T-helper 1 cell treated with Interleukin-12 subunit alpha and Interleukin-12 subunit beta and Interleukin-4 antibody, amounts not matched to agents 30 ng/mL and 1 ng/mL, for 36 hours (primary cell): ENCODE data around the gene SETD1B. TPM values are rescaled to one million over a fixed set of nuclear protein-coding genes. Genes with fewer than 3 reads are reported as not detected.

Experiments
- intact Hi-C: fragments of 100-400 bp; cut with micrococcal nuclease; formaldehyde crosslinking; loops from one replicate; pipeline ENCODE4 v1.15.1; 2024
- total RNA-seq: library from RNA; stranded (reverse); gene quantifications from 2 replicates; pipeline ENCODE4 v1.2.3, GENCODE V29; 2022

Gene SETD1B
- total RNA-seq, 1 donor from 2014 or later: 38.1 TPM

GRCh38 chr12:121823101-121823726 lies 19.4 kb downstream of the SETD1B start:
- intact Hi-C loops: no loop called here

GRCh38 chr12:121823727-121824115 lies 19.9 kb downstream of the SETD1B start:
- intact Hi-C loops: no loop called here

GRCh38 chr12:121825041-121825523 lies 21.3 kb downstream of the SETD1B start:
- intact Hi-C loops: no loop called here

DNA sequence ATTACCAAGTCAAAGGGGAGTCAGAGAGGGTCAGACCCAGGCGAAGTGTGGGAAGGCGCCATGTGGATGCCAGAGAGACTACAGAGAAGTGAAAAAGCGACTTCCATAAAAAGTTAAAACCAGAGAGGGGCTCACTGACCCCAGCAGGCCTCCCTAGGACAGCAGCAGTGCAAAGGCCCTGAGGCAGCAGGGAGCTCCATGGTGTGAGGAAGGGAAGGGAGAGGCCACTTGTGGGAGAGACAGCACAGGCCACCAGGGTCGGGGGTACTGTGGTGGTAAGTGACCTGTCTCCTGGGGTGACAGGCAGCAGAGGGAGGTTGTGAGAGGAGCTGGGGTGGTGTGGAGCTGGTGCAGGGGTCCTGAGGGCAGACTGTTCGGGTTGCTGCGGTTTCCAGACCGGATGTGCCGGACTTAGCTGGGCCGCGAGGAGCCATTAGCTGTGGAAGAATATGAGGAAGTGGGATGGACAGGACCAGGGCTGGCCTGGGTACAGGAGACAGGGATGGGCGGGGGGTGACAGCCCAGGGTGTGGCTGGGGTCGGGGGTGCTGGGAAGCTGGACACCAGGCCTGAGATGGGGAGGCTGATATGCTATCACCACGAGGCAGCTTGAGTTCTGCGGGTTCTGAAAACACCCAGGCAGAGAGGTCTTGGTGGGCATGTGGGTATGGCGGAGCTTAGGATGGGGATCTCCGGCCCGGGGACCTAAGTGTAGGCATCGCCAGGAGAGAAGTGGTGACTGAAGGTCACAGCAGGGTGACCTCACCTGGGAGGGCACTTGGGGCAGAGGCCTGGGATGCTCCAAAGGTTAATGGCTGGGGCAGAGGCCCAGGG lies 22.7 kb downstream of the SETD1B start:
- intact Hi-C loops: no loop called here

DNA sequence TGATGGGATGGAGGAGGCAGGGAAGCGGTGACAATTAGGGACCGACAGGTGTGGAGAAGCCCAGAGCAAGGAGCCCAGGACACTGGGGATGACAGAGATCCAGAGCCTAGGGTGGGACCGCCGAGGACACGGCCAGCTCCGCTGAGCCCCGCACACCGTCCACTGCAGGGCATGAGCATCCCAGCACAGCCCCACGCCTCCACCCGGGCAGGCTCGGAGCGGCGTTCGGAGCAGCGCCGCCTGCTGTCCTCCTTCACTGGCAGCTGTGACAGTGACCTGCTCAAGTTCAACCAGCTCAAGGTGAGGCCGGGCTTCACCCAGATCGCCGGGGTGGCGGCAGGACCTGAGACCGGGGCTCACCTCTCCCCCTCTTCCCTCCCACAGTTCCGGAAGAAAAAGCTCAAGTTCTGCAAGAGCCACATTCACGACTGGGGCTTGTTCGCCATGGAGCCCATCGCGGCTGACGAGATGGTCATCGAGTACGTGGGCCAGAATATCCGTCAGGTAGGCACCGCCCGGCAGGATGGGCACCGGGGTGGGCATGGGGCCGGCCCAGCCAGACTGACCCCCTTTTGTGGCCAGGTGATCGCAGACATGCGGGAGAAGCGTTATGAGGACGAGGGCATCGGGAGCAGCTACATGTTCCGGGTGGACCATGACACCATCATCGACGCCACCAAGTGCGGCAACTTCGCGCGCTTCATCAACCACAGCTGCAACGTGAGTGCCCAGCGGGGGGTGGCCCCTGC lies 23.7 kb downstream of the SETD1B start:
- intact Hi-C loops: no loop called here

DNA sequence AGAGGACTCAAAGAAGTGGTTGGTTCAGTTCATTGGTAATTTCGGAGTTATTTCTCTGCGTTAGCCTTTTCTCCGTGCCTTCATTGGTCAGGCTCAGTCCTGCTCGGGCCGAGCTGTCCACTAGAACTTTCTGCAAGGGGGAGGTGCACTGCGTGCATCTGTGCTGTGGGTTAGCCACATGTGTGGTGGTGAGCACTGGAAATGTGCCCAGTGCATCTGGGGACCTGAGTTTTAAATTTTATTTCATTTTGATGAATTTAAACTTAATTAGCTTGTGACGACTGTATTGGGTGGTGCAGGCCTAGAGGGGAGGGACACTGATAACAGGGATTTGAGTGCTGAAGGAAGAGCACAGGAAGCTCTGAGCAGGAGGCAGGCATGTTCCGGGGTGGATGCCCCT lies 24.5 kb downstream of the SETD1B start:
- intact Hi-C loops: no loop called here

GRCh38 chr12:121828826-121829225 lies 25.0 kb downstream of the SETD1B start:
- intact Hi-C loops: no loop called here

DNA sequence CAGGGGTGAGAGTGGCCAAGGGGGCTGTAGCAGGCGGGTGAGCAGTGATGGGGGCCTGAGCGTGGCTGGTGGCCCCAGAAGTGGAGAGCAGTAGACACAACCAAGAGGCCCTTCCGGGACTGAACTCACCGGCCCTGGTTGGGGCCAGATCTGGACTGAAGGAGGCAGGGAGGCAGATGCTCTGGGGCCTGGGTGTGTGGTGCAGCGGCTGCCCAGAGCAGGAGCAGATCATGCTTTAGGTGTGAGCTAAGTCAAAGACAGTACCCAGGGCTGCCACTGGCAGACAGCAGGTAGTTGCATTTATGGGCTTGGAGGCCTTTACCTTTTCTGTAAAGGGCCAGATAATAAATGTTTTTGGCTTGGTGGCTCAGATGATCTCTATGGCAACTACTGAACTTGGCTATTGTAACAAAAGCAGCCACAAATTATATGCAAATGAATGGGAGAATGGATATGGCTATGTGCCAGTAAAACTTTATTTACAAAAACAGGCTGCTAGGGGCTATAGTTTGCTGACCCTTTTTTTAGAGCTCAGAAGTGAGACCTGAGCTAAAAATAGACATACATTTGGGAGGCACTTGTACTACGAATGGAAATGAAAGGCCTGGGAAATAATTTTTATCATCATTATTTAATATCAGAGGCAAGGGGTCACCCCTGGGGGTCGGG lies 25.6 kb downstream of the SETD1B start:
- intact Hi-C loops: no loop called here

DNA sequence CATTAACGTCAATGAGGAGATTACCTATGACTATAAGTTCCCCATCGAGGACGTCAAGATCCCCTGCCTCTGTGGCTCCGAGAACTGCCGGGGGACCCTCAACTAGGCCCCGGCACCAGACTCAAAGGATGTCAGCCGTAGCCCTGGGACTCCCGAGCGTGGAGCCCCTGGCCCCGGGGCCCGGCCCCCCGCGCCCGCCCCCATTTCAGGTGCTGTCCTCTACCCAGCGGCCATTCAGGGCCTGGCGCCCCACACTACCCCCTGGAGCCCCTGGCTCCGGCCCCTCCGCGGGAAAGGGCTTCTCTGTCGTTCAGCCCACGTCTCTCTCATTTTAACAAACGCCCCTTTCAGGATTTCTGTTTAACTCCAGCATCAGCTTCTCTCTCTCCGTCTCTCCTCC lies 26.3 kb downstream of the SETD1B start:
- intact Hi-C loops: no loop called here

DNA sequence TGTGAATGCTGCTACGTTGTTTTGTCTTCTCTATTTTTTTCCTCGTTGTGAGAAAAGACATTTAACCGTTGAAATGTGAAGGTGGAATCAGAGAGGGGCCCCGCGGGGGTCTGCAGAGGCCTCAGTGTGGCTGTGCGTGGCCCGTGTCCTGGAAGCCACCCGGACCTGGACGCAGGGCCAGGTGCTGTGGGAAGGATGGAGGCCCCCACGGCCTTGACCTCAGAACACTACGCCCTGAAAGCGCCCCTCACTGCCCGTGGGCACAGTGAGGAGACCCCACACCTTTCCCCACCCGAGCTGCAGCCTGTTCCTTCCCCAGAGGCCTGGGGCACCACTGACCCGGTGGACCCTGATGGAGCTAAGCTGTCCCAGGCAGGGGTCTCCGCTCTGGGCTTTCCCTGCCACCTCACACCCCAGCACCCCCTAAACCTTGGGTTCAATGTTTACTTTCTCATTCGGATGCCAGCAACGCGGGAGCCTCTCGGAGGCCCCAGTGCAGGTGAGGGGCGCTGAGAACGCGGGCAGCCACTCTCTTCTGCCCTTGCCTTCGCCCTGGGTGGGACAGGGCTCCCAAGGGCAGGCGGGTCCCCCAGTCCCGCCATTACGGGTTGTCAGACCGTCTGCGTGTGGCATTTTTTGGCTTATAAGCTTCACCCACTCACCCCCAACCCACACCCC lies 26.9 kb downstream of the SETD1B start:
- intact Hi-C loops: no loop called here

GRCh38 chr12:121831571-121832245 lies 27.9 kb downstream of the SETD1B start:
- intact Hi-C loops: no loop called here

- intact Hi-C loops: no loop called here
Measured at GRCh38 chr12:121837680-121838079, 33.9 kb downstream of the SETD1B start.

DNA sequence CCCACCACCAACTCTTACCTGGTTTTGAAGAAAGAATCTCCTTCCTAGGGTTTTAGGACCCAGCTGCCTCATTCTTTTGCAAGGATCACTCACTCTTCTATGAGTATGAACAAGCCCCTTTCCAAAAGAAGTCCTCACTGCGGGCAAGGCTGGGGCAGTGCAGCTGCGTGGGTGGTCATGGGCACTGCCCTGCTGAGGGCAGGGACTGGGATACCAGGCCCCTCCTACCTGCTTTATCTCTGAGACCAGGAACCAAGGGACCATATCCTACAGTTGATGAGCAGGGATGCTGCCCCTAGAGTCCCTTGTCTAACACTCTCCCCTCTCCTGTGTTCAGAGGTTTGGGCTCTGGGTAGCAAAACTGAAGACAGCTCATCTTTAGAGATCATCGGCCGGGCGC lies 34.3 kb downstream of the SETD1B start:
- intact Hi-C loops: no loop called here

GRCh38 chr12:121839106-121839992 lies 35.5 kb downstream of the SETD1B start:
- intact Hi-C loops: loop anchor here (1.0 kb wide), 11 partner anchors 27 to 439 kb away; partner anchors contain the start of genes CFAP251, DIABLO, PSMD9 and RNF34

- intact Hi-C loops: loop anchor here (1.0 kb wide), 11 partner anchors 28 to 440 kb away; partner anchors contain the start of genes CFAP251, DIABLO, PSMD9 and RNF34
Measured at GRCh38 chr12:121839993-121840761, 36.4 kb downstream of the SETD1B start.

GRCh38 chr12:121843236-121843982 lies 39.6 kb downstream of the SETD1B start:
- intact Hi-C loops: no loop called here

DNA sequence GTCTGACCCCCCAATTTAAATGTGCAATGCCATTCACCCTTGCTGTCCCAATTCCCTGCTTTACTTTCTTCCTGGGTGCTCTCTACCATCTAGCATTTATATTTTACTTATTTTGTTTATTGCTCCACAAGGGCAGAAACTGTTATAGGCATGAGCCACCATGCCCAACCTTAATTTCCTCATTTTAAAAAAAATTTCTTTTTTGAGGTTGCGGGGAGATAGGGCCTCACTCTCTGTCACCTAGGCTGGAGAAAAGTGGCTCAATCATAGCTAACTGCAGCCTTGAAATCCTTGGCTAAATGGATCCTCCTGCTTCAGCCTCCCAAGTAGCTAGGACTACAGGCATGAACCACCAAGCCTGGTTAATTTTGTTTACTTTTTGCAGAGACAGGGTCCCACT lies 41.9 kb downstream of the SETD1B start:
- intact Hi-C loops: no loop called here

DNA sequence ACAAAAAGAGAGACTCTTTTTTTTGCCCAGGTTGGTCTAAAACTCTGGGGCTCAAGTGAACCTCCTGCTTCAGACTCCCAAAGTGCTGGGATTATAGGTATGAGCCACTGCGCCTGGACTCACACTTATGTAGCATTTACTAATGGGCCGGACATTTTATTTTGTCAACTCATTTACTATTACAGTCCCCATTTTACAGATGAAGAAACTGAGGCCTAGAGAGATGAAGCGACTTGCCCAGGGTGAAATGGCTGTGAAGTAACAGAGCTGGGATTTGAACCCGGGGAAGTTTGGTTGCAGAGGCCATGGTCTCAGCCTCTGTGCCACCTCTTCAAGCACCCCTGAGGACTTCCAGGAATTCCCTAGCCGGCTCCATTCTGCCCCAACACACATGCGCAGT lies 45.4 kb downstream of the SETD1B start:
- intact Hi-C loops: no loop called here
